HL-60 (cell line): ENCODE measurements around the gene HCFC1R1.

Experiments
- DNase-seq, 2 experiments: peaks; one replicate each; pipeline ENCODE4 v3.0.0-alpha.2; 2010 to 2020; ENCODE audit warnings: low read depth in 1 of 2, low spot score in 1 of 2
- H3K27ac ChIP-seq: fragments of 250-450 bp; sonication (Bioruptor Pico); replicated peaks from 2 replicates; pipeline ENCODE4 v1.5.1; 2020; ENCODE audit warnings: mild to moderate bottlenecking, moderate library complexity
- H3K27me3 ChIP-seq: fragments of 250-450 bp; sonication (Bioruptor Pico); 2 replicates; pipeline ENCODE4 v1.5.1; 2021; ENCODE audit warnings: mild to moderate bottlenecking, moderate library complexity; ENCODE audit not compliant: insufficient read depth, poor library complexity, severe bottlenecking
- H3K4me3 ChIP-seq: replicated peaks from 2 replicates; pipeline ENCODE4 v1.5.1; 2011; ENCODE audit warnings: mild to moderate bottlenecking, control low read depth, low read length; ENCODE audit not compliant: insufficient read depth
- CTCF ChIP-seq: IDR thresholded peaks from one replicate; pipeline ENCODE4 v1.5.1; 2011; ENCODE audit warnings: low read length, control low read depth, inconsistent platforms; ENCODE audit not compliant: insufficient read depth
- GABPA ChIP-seq: IDR thresholded peaks from 2 replicates; pipeline ENCODE4 v1.6.1; 2012; ENCODE audit warnings: low read depth
- POLR2AphosphoS5 ChIP-seq: IDR thresholded peaks from 2 replicates; pipeline ENCODE4 v1.6.1; 2012; ENCODE audit warnings: low read depth
- REST ChIP-seq: IDR thresholded peaks from 2 replicates; pipeline ENCODE4 v1.6.1; 2012; ENCODE audit warnings: low read depth; ENCODE audit not compliant: insufficient replicate concordance
- SPI1 ChIP-seq: IDR thresholded peaks from 2 replicates; pipeline ENCODE4 v1.6.1; 2012; ENCODE audit warnings: low read depth, mild to moderate bottlenecking, borderline replicate concordance

Gene HCFC1R1

DNA sequence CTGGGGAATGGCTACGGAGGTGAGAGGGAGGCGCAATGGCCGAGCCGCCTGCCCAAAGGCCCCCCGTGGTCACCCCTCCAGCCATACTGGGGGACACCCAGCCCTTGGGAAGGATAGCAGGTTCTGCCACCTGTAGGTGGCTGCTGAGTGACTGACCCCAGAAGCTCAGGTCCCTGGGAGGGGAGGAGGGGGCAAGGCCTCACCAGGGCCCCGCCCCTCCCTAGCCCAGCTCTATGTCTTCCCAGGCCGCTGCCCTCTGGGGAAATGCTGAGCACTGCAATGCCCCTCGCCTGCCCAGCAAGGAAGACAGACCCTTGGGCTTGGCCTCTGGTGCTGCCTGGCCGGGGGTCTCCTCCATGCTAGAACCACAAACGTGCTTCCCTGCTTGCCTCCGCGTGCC lies 22.4 kb downstream of the HCFC1R1 start:
- H3K27me3 ChIP-seq: no peaks in the 10 kb centered on the region
- no peak for DNase-seq
- TF ChIP-seq POLR2AphosphoS5 (no peak), CTCF (no peak), SPI1 (no peak)
- no peak overlapping the region for H3K27ac ChIP-seq
- no peak overlapping the region for H3K4me3 ChIP-seq

DNA sequence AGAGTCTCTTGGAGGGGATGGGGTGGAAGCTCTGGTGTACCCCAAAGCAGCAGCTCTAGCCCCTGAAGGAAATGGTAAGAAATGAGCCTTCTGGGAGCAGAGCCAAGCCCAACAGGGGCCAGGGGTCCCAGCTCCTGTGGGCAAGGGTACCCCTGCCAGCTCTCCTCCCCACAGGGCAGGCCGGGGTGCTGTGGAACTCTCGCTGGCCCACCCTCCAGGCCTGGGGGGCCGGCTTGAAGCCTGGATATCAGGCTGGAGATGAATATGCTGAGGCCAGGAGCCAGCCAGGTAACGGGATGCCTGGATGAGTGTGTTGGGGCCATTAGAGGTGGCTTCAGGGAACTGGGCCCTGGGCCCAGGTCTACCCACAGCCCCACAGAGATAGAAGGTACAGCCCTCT lies 23.2 kb downstream of the HCFC1R1 start:
- no peak for DNase-seq
- Histone ChIP-seq H3K27me3 (no peaks in the 10 kb centered on the region), H3K27ac (no peak overlapping the region), H3K4me3 (no peak overlapping the region)
- TF ChIP-seq REST: no peak
- no peak for TF ChIP-seq CTCF
- no peak for TF ChIP-seq GABPA
- no peak for TF ChIP-seq SPI1
- no peak for TF ChIP-seq POLR2AphosphoS5

DNA sequence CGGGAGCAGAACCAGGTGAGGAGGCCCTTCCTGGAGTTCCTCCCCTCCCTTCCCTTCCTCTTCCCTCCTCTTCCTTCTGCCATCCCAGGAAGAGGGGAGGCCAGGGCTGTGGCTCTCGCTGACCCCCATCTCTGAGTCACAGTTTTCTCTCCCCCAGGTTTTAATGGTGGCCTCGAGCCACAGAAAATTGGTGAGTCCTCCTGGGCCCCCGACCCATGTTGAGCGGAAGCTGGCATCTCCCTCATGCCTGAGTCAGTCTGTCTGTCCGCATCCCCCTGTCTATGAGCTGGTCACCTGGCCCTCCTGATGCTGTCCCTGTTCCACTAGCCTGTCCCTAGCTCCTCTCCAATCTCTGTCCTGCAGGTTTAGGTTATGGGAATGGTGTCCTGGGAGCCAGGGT lies 23.8 kb downstream of the HCFC1R1 start:
- H3K27ac ChIP-seq: no peak overlapping the region
- TF ChIP-seq REST (no peak), GABPA (no peak), SPI1 (no peak)
- H3K4me3 ChIP-seq: no peak overlapping the region
- no peaks in the 10 kb centered on the region for H3K27me3 ChIP-seq
- no peak for DNase-seq

DNA sequence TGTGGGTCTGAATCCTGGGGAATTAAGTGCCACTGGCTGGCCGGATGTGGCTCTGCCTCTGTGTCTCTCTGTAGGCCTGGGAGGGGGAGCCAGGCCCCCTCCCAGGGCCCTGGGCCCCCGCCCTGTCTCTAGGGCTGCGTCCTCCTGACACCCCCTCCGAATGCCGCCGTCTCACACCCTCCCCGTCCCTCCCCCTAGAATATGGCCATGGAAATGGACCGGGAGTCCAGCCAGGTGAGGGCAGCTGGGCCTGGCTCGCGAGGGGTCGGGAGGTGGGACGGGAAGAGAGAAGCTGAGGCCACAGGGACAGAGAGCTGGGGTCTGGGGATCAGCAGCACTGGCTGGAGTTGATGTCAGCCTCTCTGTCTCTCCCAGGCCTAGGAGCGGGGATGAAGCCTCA lies 27.4 kb downstream of the HCFC1R1 start:
- no peak for TF ChIP-seq CTCF
- TF ChIP-seq SPI1: no peak
- no peak for TF ChIP-seq REST
- TF ChIP-seq GABPA: no peak
- no peak for TF ChIP-seq POLR2AphosphoS5
- DNase-seq: no peak
- Histone ChIP-seq H3K27ac (no peak overlapping the region), H3K27me3 (no peaks in the 10 kb centered on the region), H3K4me3 (no peak overlapping the region)
